ENCODE measurements around the gene ATXN1.
"Not testable (repeated sequence)": the region's sequence is repeated elsewhere in the genome, so short reads cannot be mapped to it uniquely, and the experiment has no call there.

ATXN1 gene

GRCh38 chr6:16540804-16541752, 220.2 kb downstream of the ATXN1 start:
- Histone ChIP-seq H3K4me3 (ENCODE audit: low read length) (no peak overlapping the region), H3K36me3 (ENCODE audit: control insufficient read depth, insufficient read depth, low read length) (no peaks in the 10 kb centered on the region), H3K9me3 (ENCODE audit: control insufficient read depth, low read length) (no peaks in the 10 kb centered on the region), H3K9ac (ENCODE audit: low read length) (no peak overlapping the region), H3K27me3 (ENCODE audit: control insufficient read depth, insufficient read depth, low read length) (no peaks in the 10 kb centered on the region), H3K4me1 (ENCODE audit: control insufficient read depth, insufficient read depth, low read length) (no peaks in the 10 kb centered on the region)

DNA sequence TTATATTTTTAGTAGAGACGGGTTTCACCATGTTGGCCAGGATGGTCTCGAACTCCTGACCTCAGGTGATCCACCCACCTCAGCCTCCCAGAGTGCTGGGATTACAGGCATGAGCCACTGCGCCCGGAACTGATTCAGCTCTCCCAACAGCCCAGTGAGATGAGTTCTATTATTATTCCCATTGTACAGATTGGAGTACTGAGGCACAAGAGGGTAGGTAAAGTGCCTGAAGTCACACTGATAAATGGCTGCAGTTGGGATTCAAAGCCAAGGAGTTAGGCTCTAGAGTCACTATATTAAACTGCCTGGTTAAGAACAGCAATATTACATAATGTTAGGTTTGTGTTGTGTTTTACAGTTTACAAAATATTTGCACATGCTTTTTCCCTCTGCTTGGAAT, 220.9 kb downstream of the ATXN1 start:
- not testable (repeated sequence) for H3K9me3 ChIP-seq (ENCODE audit: control insufficient read depth, low read length); H3K4me3 ChIP-seq (ENCODE audit: low read length); H3K9ac ChIP-seq (ENCODE audit: low read length); H3K36me3 ChIP-seq (ENCODE audit: control insufficient read depth, insufficient read depth, low read length); H3K4me1 ChIP-seq (ENCODE audit: control insufficient read depth, insufficient read depth, low read length); H3K27me3 ChIP-seq (ENCODE audit: control insufficient read depth, insufficient read depth, low read length)

DNA sequence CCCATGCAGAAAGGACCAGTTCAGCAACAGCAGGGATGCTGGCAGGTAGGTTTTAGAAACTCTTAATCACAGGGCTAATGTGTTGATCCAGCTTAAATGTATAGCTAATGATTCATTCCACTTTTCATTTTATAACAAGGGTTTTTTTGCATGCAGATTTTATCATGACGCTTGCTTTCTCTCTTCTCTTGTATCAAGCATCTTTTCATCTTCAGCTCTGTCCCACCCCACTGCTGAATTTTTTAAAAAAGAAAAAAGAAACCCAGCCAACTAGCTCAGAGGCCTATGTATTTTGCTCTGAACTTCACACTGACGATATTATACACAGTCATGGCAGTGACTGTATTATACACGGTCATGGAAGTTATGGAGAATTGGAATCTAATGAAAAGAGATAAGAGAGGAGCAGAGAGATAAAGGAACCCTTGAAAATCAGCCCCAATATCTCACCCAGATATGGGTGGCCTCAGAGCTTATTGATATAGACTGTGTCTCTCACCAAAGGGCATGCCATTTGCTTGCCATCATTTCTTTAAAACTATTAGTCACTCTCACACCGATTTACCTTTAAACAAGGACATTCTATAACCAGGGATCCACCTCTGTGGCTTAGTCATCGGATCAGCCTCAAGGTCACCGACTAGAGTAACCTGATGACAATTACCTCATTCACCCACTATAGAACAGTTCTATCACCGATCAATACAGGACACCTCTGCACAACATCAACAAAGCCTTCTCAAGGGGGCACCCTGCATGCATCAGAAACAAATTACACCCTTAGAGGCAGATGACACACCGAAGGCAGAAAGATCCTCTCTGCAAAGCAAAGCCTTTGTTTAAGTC, 222.0 kb downstream of the ATXN1 start:
- Histone ChIP-seq H3K4me3 (ENCODE audit: low read length) (no peak overlapping the region), H3K4me1 (ENCODE audit: control insufficient read depth, insufficient read depth, low read length) (no peaks in the 10 kb centered on the region), H3K9me3 (ENCODE audit: control insufficient read depth, low read length) (no peaks in the 10 kb centered on the region), H3K9ac (ENCODE audit: low read length) (no peak overlapping the region), H3K27me3 (ENCODE audit: control insufficient read depth, insufficient read depth, low read length) (no peaks in the 10 kb centered on the region), H3K36me3 (ENCODE audit: control insufficient read depth, insufficient read depth, low read length) (no peaks in the 10 kb centered on the region)

- Histone ChIP-seq H3K9ac (ENCODE audit: low read length) (no peak overlapping the region), H3K4me3 (ENCODE audit: low read length) (no peak overlapping the region), H3K4me1 (ENCODE audit: control insufficient read depth, insufficient read depth, low read length) (no peaks in the 10 kb centered on the region), H3K27me3 (ENCODE audit: control insufficient read depth, insufficient read depth, low read length) (no peaks in the 10 kb centered on the region), H3K36me3 (ENCODE audit: control insufficient read depth, insufficient read depth, low read length) (no peaks in the 10 kb centered on the region), H3K9me3 (ENCODE audit: control insufficient read depth, low read length) (no peaks in the 10 kb centered on the region)
Observed at GRCh38 chr6:16535564-16535963, 225.7 kb downstream of the ATXN1 start.

- Histone ChIP-seq H3K36me3 (ENCODE audit: control insufficient read depth, insufficient read depth, low read length) (no peaks in the 10 kb centered on the region), H3K9me3 (ENCODE audit: control insufficient read depth, low read length) (no peaks in the 10 kb centered on the region), H3K4me3 (ENCODE audit: low read length) (no peak overlapping the region)
Observed at GRCh38 chr6:16533721-16534136, 227.5 kb downstream of the ATXN1 start.

GRCh38 chr6:16533210-16533609, 228.1 kb downstream of the ATXN1 start:
- no peaks in the 10 kb centered on the region for H3K36me3 ChIP-seq (ENCODE audit: control insufficient read depth, insufficient read depth, low read length)
- no peaks in the 10 kb centered on the region for H3K4me1 ChIP-seq (ENCODE audit: control insufficient read depth, insufficient read depth, low read length)
- H3K9me3 ChIP-seq (ENCODE audit: control insufficient read depth, low read length) = no peaks in the 10 kb centered on the region
- H3K27me3 ChIP-seq (ENCODE audit: control insufficient read depth, insufficient read depth, low read length) = no peaks in the 10 kb centered on the region
- H3K9ac ChIP-seq (ENCODE audit: low read length) = no peak overlapping the region
- H3K4me3 ChIP-seq (ENCODE audit: low read length) = no peak overlapping the region

More at GRCh38 chr6:16533721-16534136, 227.5 kb downstream of the ATXN1 start:
- Histone ChIP-seq H3K9ac (ENCODE audit: low read length) (no peak overlapping the region), H3K4me1 (ENCODE audit: control insufficient read depth, insufficient read depth, low read length) (no peaks in the 10 kb centered on the region), H3K27me3 (ENCODE audit: control insufficient read depth, insufficient read depth, low read length) (no peaks in the 10 kb centered on the region)

- Histone ChIP-seq H3K9me3 (ENCODE audit: control insufficient read depth, low read length) (no peaks in the 10 kb centered on the region), H3K4me1 (ENCODE audit: control insufficient read depth, insufficient read depth, low read length) (no peaks in the 10 kb centered on the region), H3K36me3 (ENCODE audit: control insufficient read depth, insufficient read depth, low read length) (no peaks in the 10 kb centered on the region), H3K4me3 (ENCODE audit: low read length) (no peak overlapping the region), H3K27me3 (ENCODE audit: control insufficient read depth, insufficient read depth, low read length) (no peaks in the 10 kb centered on the region), H3K9ac (ENCODE audit: low read length) (no peak overlapping the region)
Observed at GRCh38 chr6:16527691-16528090, 233.6 kb downstream of the ATXN1 start.

- Histone ChIP-seq H3K4me1 (ENCODE audit: control insufficient read depth, insufficient read depth, low read length) (no peaks in the 10 kb centered on the region), H3K4me3 (ENCODE audit: low read length) (no peak overlapping the region), H3K27me3 (ENCODE audit: control insufficient read depth, insufficient read depth, low read length) (no peaks in the 10 kb centered on the region), H3K9me3 (ENCODE audit: control insufficient read depth, low read length) (no peaks in the 10 kb centered on the region), H3K9ac (ENCODE audit: low read length) (no peak overlapping the region), H3K36me3 (ENCODE audit: control insufficient read depth, insufficient read depth, low read length) (peaks cover 3% of the 10 kb centered on the region)
Observed at GRCh38 chr6:16524380-16524707, 236.9 kb downstream of the ATXN1 start.

- H3K27me3 ChIP-seq (ENCODE audit: control insufficient read depth, insufficient read depth, low read length) = no peaks in the 10 kb centered on the region
- H3K9ac ChIP-seq (ENCODE audit: low read length) = no peak overlapping the region
- no peak overlapping the region for H3K4me3 ChIP-seq (ENCODE audit: low read length)
- no peaks in the 10 kb centered on the region for H3K4me1 ChIP-seq (ENCODE audit: control insufficient read depth, insufficient read depth, low read length)
- H3K9me3 ChIP-seq (ENCODE audit: control insufficient read depth, low read length) = no peaks in the 10 kb centered on the region
- H3K36me3 ChIP-seq (ENCODE audit: control insufficient read depth, insufficient read depth, low read length) = peaks cover 3% of the 10 kb centered on the region
Observed at GRCh38 chr6:16523606-16524379, 237.5 kb downstream of the ATXN1 start.

- Histone ChIP-seq H3K27me3 (ENCODE audit: control insufficient read depth, insufficient read depth, low read length) (no peaks in the 10 kb centered on the region), H3K4me3 (ENCODE audit: low read length) (no peak overlapping the region), H3K36me3 (ENCODE audit: control insufficient read depth, insufficient read depth, low read length) (peaks cover 3% of the 10 kb centered on the region)
Observed at GRCh38 chr6:16522937-16523336, 238.3 kb downstream of the ATXN1 start.

GRCh38 chr6:16521528-16521927, 239.7 kb downstream of the ATXN1 start:
- H3K4me3 ChIP-seq (ENCODE audit: low read length) = no peak overlapping the region
- no peaks in the 10 kb centered on the region for H3K27me3 ChIP-seq (ENCODE audit: control insufficient read depth, insufficient read depth, low read length)
- H3K9me3 ChIP-seq (ENCODE audit: control insufficient read depth, low read length) = no peaks in the 10 kb centered on the region
- peaks cover 3% of the 10 kb centered on the region for H3K36me3 ChIP-seq (ENCODE audit: control insufficient read depth, insufficient read depth, low read length)
- no peak overlapping the region for H3K9ac ChIP-seq (ENCODE audit: low read length)
- peaks cover 12% of the 10 kb centered on the region for H3K4me1 ChIP-seq (ENCODE audit: control insufficient read depth, insufficient read depth, low read length)

More at GRCh38 chr6:16522937-16523336, 238.3 kb downstream of the ATXN1 start:
- Histone ChIP-seq H3K9ac (ENCODE audit: low read length) (no peak overlapping the region), H3K9me3 (ENCODE audit: control insufficient read depth, low read length) (no peaks in the 10 kb centered on the region), H3K4me1 (ENCODE audit: control insufficient read depth, insufficient read depth, low read length) (peaks cover 8% of the 10 kb centered on the region)
